ENCODE measurements around the gene PSMB7.

- TF ChIP-seq CTCF (IDR thresholded peaks at IDR 0.05) = no peak
- TF ChIP-seq POLR2A (IDR thresholded peaks at IDR 0.05) = no peak
These were observed 91.3 kb downstream of the PSMB7 start for GRCh38 chr9:124323904-124324303.
